K562 (cell line): Measurements from ENCODE around the gene UCHL5. TPM values are rescaled to one million over a fixed set of nuclear protein-coding genes. Genes with fewer than 3 reads are reported as not detected.

Experiments
- PHF8 ChIP-seq: fragments of 200-600 bp; sonication (generic); IDR thresholded peaks from 2 replicates; pipeline ENCODE4 v1.6.1; 2012; ENCODE audit warnings: mixed run types, mild to moderate bottlenecking, inconsistent platforms, low read length, moderate library complexity, borderline replicate concordance
- polyA plus RNA-seq, 8 experiments: library from polyadenylated mRNA; depleted of rRNA in 4 of 8; stranded (reverse) in 5 of 8; unstranded in 3 of 8; fragments of >200 nt; fragmentation: Nextera tagmentation in 2 of 8; fragmentation: Illumina TruSeq in 1 of 8; extraction: Ambion mirVana in 2 of 8; extraction: Trizol in 1 of 8; gene quantifications; 2 replicates each; pipeline versions ENCODE4 v1.2.1 to v1.2.3, GENCODE V29; 2011 to 2014; ENCODE audit warnings: inconsistent platforms in 1 of 8, missing spikeins in 1 of 8
- total RNA-seq, 7 experiments: library from RNA; depleted of rRNA in 6 of 7; stranded (reverse); fragments of >200 nt in 6 of 7; fragmentation: Illumina TruSeq in 2 of 7; extraction: Trizol in 2 of 7; gene quantifications; 2 replicates each; pipeline versions ENCODE4 v1.2.1 to v1.2.3, GENCODE V29; 2011 to 2021; ENCODE audit warnings: low replicate concordance in 1 of 7
- TF ChIP-seq, protein P1 (sequence below), 2 experiments: fragments of 450-650 bp; formaldehyde crosslinking in 1 of 2; IDR thresholded peaks; 2 replicates each; pipeline versions ENCODE4 v1.4.0 to v1.6.1; 2014 to 2020; ENCODE audit warnings: mild to moderate bottlenecking in 2 of 2, borderline replicate concordance in 1 of 2, low read depth in 1 of 2
- TF ChIP-seq, protein P2 (sequence below): sonication (generic); formaldehyde crosslinking; IDR thresholded peaks from 2 replicates; pipeline ENCODE4 v1.8.0; 2022; ENCODE audit warnings: missing genetic modification reagents, mild to moderate bottlenecking, borderline replicate concordance
- TF ChIP-seq, protein P3 (sequence below), 3 experiments: fragments of 200-800 bp in 1 of 3; fragments of 250-450 bp in 1 of 3; fragments of 450-650 bp in 1 of 3; sonication (Bioruptor Pico) in 1 of 3; sonication (Bioruptor generic) in 1 of 3; formaldehyde crosslinking in 1 of 3; IDR thresholded peaks; 2 replicates each; pipeline versions ENCODE4 v1.6.1 to v1.8.0; 2016 to 2022; ENCODE audit warnings: mild to moderate bottlenecking in 2 of 3, missing genetic modification characterization in 2 of 3, missing compliant biosample characterization in 1 of 3, moderate library complexity in 1 of 3
- TF ChIP-seq, protein P4 (sequence below), 2 experiments: fragments of 450-650 bp in 1 of 2; sonication (generic) in 1 of 2; formaldehyde crosslinking in 1 of 2; IDR thresholded peaks in 1 of 2; conservative IDR thresholded peaks in 1 of 2; 2 replicates each; pipeline versions ENCODE4 v1.6.1 to v1.8.1; 2016 to 2023; ENCODE audit warnings: mild to moderate bottlenecking in 2 of 2, moderate library complexity in 2 of 2, inconsistent platforms in 1 of 2, missing genetic modification reagents in 1 of 2

UCHL5 gene
- total and polyA plus RNA-seq, 9 of the 15 experiments (the other 6 are each of a cell fraction or from before 2014, with no cell fraction given), result 61.0 to 206 (median 122) TPM

DNA sequence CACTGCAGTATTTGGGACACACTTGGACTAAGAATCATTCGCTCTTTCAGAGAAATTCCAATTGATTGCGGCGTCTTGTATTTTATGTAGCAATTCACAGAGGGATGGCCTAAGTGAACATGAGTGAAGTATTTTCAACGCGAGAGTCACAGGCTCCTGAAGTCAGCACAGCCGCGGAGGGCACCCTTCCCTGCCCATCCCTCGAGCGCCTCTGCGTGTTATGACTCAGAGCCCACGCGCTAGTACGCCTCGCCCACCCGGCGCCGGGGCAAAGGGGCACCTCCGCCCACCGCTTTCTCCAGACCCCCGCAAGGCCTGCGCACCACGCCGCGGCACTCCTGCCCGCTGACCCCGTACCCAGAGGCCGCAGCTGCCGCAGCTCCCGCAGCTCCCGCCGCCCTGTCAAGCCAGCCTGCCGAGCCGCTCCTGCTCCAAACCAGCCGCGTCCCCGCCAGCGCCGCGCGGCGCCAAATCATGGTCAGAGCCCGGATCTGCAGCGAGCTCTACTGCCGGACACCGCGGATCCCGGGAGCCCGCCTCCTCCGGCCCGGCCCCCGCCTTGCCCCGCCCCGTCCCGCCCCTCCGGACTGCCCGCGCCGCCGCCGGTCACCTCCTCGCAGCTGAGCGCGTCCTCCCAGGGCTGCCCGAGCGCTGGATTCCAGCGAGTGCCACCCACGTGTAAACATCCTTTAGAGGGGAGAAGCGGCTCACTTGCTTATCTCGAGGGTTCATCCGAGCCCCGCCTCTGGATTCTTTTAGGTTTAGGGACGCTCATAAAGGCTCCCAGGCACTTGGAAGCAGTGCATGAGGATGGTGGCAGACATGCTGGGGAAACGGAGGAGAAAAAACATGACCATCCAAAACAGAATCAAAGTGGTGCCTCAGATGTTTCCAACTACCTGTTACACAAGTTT, 46.0 kb upstream of the UCHL5 start, which contains the start of gene GLRX2 (continued):
- TF ChIP-seq, protein P1, sequence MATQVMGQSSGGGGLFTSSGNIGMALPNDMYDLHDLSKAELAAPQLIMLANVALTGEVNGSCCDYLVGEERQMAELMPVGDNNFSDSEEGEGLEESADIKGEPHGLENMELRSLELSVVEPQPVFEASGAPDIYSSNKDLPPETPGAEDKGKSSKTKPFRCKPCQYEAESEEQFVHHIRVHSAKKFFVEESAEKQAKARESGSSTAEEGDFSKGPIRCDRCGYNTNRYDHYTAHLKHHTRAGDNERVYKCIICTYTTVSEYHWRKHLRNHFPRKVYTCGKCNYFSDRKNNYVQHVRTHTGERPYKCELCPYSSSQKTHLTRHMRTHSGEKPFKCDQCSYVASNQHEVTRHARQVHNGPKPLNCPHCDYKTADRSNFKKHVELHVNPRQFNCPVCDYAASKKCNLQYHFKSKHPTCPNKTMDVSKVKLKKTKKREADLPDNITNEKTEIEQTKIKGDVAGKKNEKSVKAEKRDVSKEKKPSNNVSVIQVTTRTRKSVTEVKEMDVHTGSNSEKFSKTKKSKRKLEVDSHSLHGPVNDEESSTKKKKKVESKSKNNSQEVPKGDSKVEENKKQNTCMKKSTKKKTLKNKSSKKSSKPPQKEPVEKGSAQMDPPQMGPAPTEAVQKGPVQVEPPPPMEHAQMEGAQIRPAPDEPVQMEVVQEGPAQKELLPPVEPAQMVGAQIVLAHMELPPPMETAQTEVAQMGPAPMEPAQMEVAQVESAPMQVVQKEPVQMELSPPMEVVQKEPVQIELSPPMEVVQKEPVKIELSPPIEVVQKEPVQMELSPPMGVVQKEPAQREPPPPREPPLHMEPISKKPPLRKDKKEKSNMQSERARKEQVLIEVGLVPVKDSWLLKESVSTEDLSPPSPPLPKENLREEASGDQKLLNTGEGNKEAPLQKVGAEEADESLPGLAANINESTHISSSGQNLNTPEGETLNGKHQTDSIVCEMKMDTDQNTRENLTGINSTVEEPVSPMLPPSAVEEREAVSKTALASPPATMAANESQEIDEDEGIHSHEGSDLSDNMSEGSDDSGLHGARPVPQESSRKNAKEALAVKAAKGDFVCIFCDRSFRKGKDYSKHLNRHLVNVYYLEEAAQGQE (IDR thresholded peaks at IDR 0.05; ENCODE audit: borderline replicate concordance), result no peak
- TF ChIP-seq, protein P1 (CRISPR knock-in tag; IDR thresholded peaks at IDR 0.05; ENCODE audit: low read depth), result peak; percentile 63; the same call in 1 of the 2 replicates
- TF ChIP-seq, protein P2, sequence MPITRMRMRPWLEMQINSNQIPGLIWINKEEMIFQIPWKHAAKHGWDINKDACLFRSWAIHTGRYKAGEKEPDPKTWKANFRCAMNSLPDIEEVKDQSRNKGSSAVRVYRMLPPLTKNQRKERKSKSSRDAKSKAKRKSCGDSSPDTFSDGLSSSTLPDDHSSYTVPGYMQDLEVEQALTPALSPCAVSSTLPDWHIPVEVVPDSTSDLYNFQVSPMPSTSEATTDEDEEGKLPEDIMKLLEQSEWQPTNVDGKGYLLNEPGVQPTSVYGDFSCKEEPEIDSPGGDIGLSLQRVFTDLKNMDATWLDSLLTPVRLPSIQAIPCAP, result no peak
- peak; percentile 85; the same call in 1 of the 2 replicates for TF ChIP-seq PHF8
- TF ChIP-seq, protein P3, sequence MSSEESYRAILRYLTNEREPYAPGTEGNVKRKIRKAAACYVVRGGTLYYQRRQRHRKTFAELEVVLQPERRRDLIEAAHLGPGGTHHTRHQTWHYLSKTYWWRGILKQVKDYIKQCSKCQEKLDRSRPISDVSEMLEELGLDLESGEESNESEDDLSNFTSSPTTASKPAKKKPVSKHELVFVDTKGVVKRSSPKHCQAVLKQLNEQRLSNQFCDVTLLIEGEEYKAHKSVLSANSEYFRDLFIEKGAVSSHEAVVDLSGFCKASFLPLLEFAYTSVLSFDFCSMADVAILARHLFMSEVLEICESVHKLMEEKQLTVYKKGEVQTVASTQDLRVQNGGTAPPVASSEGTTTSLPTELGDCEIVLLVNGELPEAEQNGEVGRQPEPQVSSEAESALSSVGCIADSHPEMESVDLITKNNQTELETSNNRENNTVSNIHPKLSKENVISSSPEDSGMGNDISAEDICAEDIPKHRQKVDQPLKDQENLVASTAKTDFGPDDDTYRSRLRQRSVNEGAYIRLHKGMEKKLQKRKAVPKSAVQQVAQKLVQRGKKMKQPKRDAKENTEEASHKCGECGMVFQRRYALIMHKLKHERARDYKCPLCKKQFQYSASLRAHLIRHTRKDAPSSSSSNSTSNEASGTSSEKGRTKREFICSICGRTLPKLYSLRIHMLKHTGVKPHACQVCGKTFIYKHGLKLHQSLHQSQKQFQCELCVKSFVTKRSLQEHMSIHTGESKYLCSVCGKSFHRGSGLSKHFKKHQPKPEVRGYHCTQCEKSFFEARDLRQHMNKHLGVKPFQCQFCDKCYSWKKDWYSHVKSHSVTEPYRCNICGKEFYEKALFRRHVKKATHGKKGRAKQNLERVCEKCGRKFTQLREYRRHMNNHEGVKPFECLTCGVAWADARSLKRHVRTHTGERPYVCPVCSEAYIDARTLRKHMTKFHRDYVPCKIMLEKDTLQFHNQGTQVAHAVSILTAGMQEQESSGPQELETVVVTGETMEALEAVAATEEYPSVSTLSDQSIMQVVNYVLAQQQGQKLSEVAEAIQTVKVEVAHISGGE (CRISPR knock-in tag; IDR thresholded peaks at IDR 0.05), result peak in 1 of 3 experiments; percentile 64; a peak in 1 of 6 replicates
- TF ChIP-seq, protein P4, sequence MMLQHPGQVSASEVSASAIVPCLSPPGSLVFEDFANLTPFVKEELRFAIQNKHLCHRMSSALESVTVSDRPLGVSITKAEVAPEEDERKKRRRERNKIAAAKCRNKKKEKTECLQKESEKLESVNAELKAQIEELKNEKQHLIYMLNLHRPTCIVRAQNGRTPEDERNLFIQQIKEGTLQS (IDR thresholded peaks at IDR 0.05), result peak; percentile 67; the same call in 1 of the 2 replicates
- TF ChIP-seq, protein P4 (CRISPR knock-in tag; conservative IDR thresholded peaks at IDR 0.05), result peak; percentile 73
